ENCODE measurements around the gene CEP290. TPM values are rescaled to one million over a fixed set of nuclear protein-coding genes. Genes with fewer than 3 reads are reported as not detected.

The CEP290 gene
- total RNA-seq, 1 experiment from 2014 or later = 27.3 TPM

- H3K4me3 ChIP-seq (ENCODE audit: low read depth, low read length, poor library complexity, severe bottlenecking) = no peak overlapping the region
- ChIA-PET POLR2A (ENCODE audit: low non-redundant PET) (no interaction called here), CTCF (no interaction called here)
- no peaks in the 10 kb centered on the region for H3K36me3 ChIP-seq (ENCODE audit: insufficient read depth, low read length, poor library complexity, severe bottlenecking)
- no peaks in the 10 kb centered on the region for H3K27me3 ChIP-seq (replicated peaks; ENCODE audit: insufficient read depth, low read depth, low read length, poor library complexity)
- peak; percentile 22 for DNase-seq (ENCODE audit: low spot score)
- H3K27ac ChIP-seq (ENCODE audit: low read depth, low read length, poor library complexity, severe bottlenecking) = no peak overlapping the region
- no TSS peak for BruUV-seq (replicated peaks)
- no peaks in the 10 kb centered on the region for H3K9me3 ChIP-seq (ENCODE audit: low read depth, low read length, poor library complexity, severe bottlenecking)
- no peak for TF ChIP-seq CTCF (conservative IDR thresholded peaks at IDR 0.05; ENCODE audit: low read depth, low read length)
- no peak for TF ChIP-seq EZH2 (IDR thresholded peaks at IDR 0.05; ENCODE audit: borderline replicate concordance, low read depth, low read length, poor library complexity, severe bottlenecking)
- H3K4me1 ChIP-seq (ENCODE audit: insufficient read depth, low read length, poor library complexity, severe bottlenecking) = no peaks in the 10 kb centered on the region
- intact Hi-C loops (cut with micrococcal nuclease; ENCODE audit: unreplicated experiment) = no loop called here
Observed at GRCh38 chr12:88185988-88186387, 44.1 kb upstream of the CEP290 start.

- intact Hi-C loops (cut with micrococcal nuclease; ENCODE audit: unreplicated experiment) = no loop called here
- no TSS peak for BruUV-seq (replicated peaks)
- Histone ChIP-seq H3K27me3 (replicated peaks; ENCODE audit: insufficient read depth, low read depth, low read length, poor library complexity) (no peaks in the 10 kb centered on the region), H3K4me3 (ENCODE audit: low read depth, low read length, poor library complexity, severe bottlenecking) (no peak overlapping the region), H3K9me3 (ENCODE audit: low read depth, low read length, poor library complexity, severe bottlenecking) (no peaks in the 10 kb centered on the region), H3K27ac (ENCODE audit: low read depth, low read length, poor library complexity, severe bottlenecking) (no peak overlapping the region), H3K36me3 (ENCODE audit: insufficient read depth, low read length, poor library complexity, severe bottlenecking) (no peaks in the 10 kb centered on the region), H3K4me1 (ENCODE audit: insufficient read depth, low read length, poor library complexity, severe bottlenecking) (no peaks in the 10 kb centered on the region)
- ChIA-PET POLR2A (ENCODE audit: low non-redundant PET) (no interaction called here), CTCF (no interaction called here)
- TF ChIP-seq EZH2 (IDR thresholded peaks at IDR 0.05; ENCODE audit: borderline replicate concordance, low read depth, low read length, poor library complexity, severe bottlenecking) (no peak), CTCF (conservative IDR thresholded peaks at IDR 0.05; ENCODE audit: low read depth, low read length) (no peak)
- no peak for DNase-seq (ENCODE audit: low spot score)
Observed at GRCh38 chr12:88185279-88185678, 43.4 kb upstream of the CEP290 start.

DNA sequence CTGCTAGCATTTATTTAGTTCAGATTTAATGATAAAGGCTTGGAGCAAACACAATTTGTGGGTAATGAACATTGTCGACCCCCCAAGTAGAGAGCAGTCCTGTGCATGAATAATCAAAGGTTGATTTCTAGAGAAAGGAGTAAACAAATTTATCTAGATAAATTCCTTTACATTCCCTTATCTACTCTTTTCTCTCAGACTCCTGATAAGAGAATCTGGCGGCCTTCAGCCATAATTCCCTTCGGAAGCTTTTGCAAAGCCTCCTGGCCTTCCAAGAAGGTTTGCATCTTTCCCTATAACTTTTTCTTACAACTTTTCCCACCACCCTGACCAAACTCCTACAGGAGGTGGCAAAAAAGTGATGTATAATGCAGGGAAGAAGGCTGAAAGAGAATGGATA lies 42.3 kb upstream of the CEP290 start:
- Histone ChIP-seq H3K4me3 (ENCODE audit: low read depth, low read length, poor library complexity, severe bottlenecking) (no peak overlapping the region), H3K27ac (ENCODE audit: low read depth, low read length, poor library complexity, severe bottlenecking) (no peak overlapping the region), H3K9me3 (ENCODE audit: low read depth, low read length, poor library complexity, severe bottlenecking) (no peaks in the 10 kb centered on the region), H3K27me3 (replicated peaks; ENCODE audit: insufficient read depth, low read depth, low read length, poor library complexity) (no peaks in the 10 kb centered on the region), H3K36me3 (ENCODE audit: insufficient read depth, low read length, poor library complexity, severe bottlenecking) (no peaks in the 10 kb centered on the region), H3K4me1 (ENCODE audit: insufficient read depth, low read length, poor library complexity, severe bottlenecking) (no peaks in the 10 kb centered on the region)
- CTCF ChIA-PET = no interaction called here
- BruUV-seq (replicated peaks) = no TSS peak
- intact Hi-C loops (cut with micrococcal nuclease; ENCODE audit: unreplicated experiment) = no loop called here
- POLR2A ChIA-PET (ENCODE audit: low non-redundant PET) = no interaction called here
- no peak for DNase-seq (ENCODE audit: low spot score)
- TF ChIP-seq CTCF (conservative IDR thresholded peaks at IDR 0.05; ENCODE audit: low read depth, low read length) = no peak
- TF ChIP-seq EZH2 (IDR thresholded peaks at IDR 0.05; ENCODE audit: borderline replicate concordance, low read depth, low read length, poor library complexity, severe bottlenecking) = no peak

All from A673 (cell line).